ENCODE results near the gene AK5. TPM values are rescaled to one million over a fixed set of nuclear protein-coding genes. Genes with fewer than 3 reads are reported as not detected.
A peak's percentile ranks its signal among the peaks of the same experiment; 100 is the strongest.

Gene AK5
- total and polyA plus RNA-seq, 2 experiments from 2014 or later = 8.8 to 12.2 TPM

GRCh38 chr1:77263708-77264107 is 18.1 kb upstream of the AK5 start:
- H3F3A ChIP-seq (replicated peaks; ENCODE audit: low read depth) = no peaks in the 10 kb centered on the region
- Mint-ChIP-seq H3K4me1 (peaks cover 7% of the 10 kb centered on the region), H3K27me3 (ENCODE audit: insufficient read depth, low read depth, poor library complexity) (peaks cover 16% of the 10 kb centered on the region), H3K36me3 (ENCODE audit: low read depth) (no peaks in the 10 kb centered on the region), H3K27ac (no peak overlapping the region), H3K9me3 (no peaks in the 10 kb centered on the region), H3K4me3 (no peak overlapping the region)
- H3K79me2 ChIP-seq (replicated peaks; ENCODE audit: insufficient read depth) = no peaks in the 10 kb centered on the region
- H3K36me3 ChIP-seq (ENCODE audit: insufficient read depth) = no peaks in the 10 kb centered on the region
- H2AFZ ChIP-seq = no peak overlapping the region
- no peak for ATAC-seq
- DNase-seq (ENCODE audit: low spot score) = no peak
- H3K27ac ChIP-seq (ENCODE audit: low read depth) = no peak overlapping the region
- H3K27me3 ChIP-seq (ENCODE audit: insufficient read depth) = peaks cover 11% of the 10 kb centered on the region; the same call in 1 of the 2 replicates
- TF ChIP-seq ZNF331 (CRISPR knock-in tag; IDR thresholded peaks at IDR 0.05; ENCODE audit: low read depth) (no peak), REST (IDR thresholded peaks at IDR 0.05; ENCODE audit: unreplicated experiment) (no peak), EZH2 (IDR thresholded peaks at IDR 0.05; ENCODE audit: low read depth, unreplicated experiment) (no peak), NANOG (IDR thresholded peaks at IDR 0.05; ENCODE audit: borderline replicate concordance) (no peak)
- H3K9me2 ChIP-seq (ENCODE audit: insufficient read depth) = 0 out of 2 replicates have a peak, but pooled peaks cover 5% of the 10 kb centered on the region
- H3K4me1 ChIP-seq (ENCODE audit: insufficient read depth) = peaks cover 4% of the 10 kb centered on the region
- H4K20me1 ChIP-seq (replicated peaks; ENCODE audit: insufficient read depth) = no peaks in the 10 kb centered on the region
- H3K4me2 ChIP-seq = no peak overlapping the region
- H3K4me3 ChIP-seq = no peak overlapping the region

- Mint-ChIP-seq H3K36me3 (ENCODE audit: low read depth) (no peaks in the 10 kb centered on the region), H3K4me1 (peaks cover 10% of the 10 kb centered on the region), H3K9me3 (no peaks in the 10 kb centered on the region), H3K27ac (no peak overlapping the region), H3K27me3 (ENCODE audit: insufficient read depth, low read depth, poor library complexity) (peaks cover 15% of the 10 kb centered on the region), H3K4me3 (no peak overlapping the region)
- Histone ChIP-seq H3K36me3 (ENCODE audit: insufficient read depth) (no peaks in the 10 kb centered on the region), H3K27me3 (ENCODE audit: insufficient read depth) (peaks cover 11% of the 10 kb centered on the region; the same call in 1 of the 2 replicates), H4K20me1 (replicated peaks; ENCODE audit: insufficient read depth) (no peaks in the 10 kb centered on the region), H3K27ac (ENCODE audit: low read depth) (no peak overlapping the region), H3K4me3 (no peak overlapping the region), H3K79me2 (replicated peaks; ENCODE audit: insufficient read depth) (no peaks in the 10 kb centered on the region), H2AFZ (no peak overlapping the region), H3F3A (replicated peaks; ENCODE audit: low read depth) (no peaks in the 10 kb centered on the region), H3K4me2 (no peak overlapping the region), H3K9me2 (ENCODE audit: insufficient read depth) (0 out of 2 replicates have a peak, but pooled peaks cover 1% of the 10 kb centered on the region), H3K4me1 (ENCODE audit: insufficient read depth) (peaks cover 4% of the 10 kb centered on the region)
- DNase-seq (ENCODE audit: low spot score) (peak; percentile 14), ATAC-seq (peak; percentile 93)
- TF ChIP-seq ZNF462 (CRISPR knock-in tag; IDR thresholded peaks at IDR 0.05) (0 out of 2 replicates have a peak, but pooled peaks have one; percentile 6), CTCF (conservative IDR thresholded peaks at IDR 0.05; ENCODE audit: low read depth in 2 of 2) (no peak), ETS1 (IDR thresholded peaks at IDR 0.05) (no peak)
Observed at GRCh38 chr1:77265180-77265579, 16.6 kb upstream of the AK5 start.

All from GM23338 (cell line).